Thyroid gland (tissue), 4 donors: ENCODE results near the gene TMEM201. TPM values are rescaled to one million over a fixed set of nuclear protein-coding genes. Genes with fewer than 3 reads are reported as not detected.

Experiments
- DNase-seq, 2 donors: peaks; one replicate each; pipeline ENCODE4 v3.0.0-alpha.2; 2019
- H3K27ac ChIP-seq, 3 donors: fragments of 200-600 bp; sonication (generic); 1 replicate in 2 of 3; 2 replicates in 1 of 3; pipeline ENCODE4 v1.5.1; 2016 to 2019; ENCODE audit warnings: mild to moderate bottlenecking in 1 of 3, moderate library complexity in 1 of 3
- H3K27me3 ChIP-seq: fragments of 200-600 bp; sonication (generic); one replicate; pipeline ENCODE4 v1.5.1; 2019
- H3K36me3 ChIP-seq, 2 donors: fragments of 200-600 bp; sonication (generic); one replicate each; pipeline ENCODE4 v1.5.1; 2016 to 2019
- H3K4me1 ChIP-seq, 2 donors: fragments of 200-600 bp; sonication (generic); one replicate each; pipeline ENCODE4 v1.5.1; 2017 to 2019
- H3K4me3 ChIP-seq, 3 donors: fragments of 200-600 bp; sonication (generic); replicated peaks in 1 of 3; 1 replicate in 2 of 3; 2 replicates in 1 of 3; pipeline ENCODE4 v1.5.1; 2016; ENCODE audit warnings: mild to moderate bottlenecking in 1 of 3
- H3K9me3 ChIP-seq: fragments of 200-600 bp; sonication (generic); one replicate; pipeline ENCODE4 v1.5.1; 2017
- CTCF ChIP-seq, 6 experiments: fragments of 200-600 bp in 3 of 6; fragments of 450-650 bp in 3 of 6; sonication (generic) in 3 of 6; IDR thresholded peaks; one replicate each; pipeline ENCODE4 v1.5.1; 2016 to 2019; ENCODE audit warnings: antibody characterized with exemption in 6 of 6, mild to moderate bottlenecking in 2 of 6, inconsistent platforms in 1 of 6, moderate library complexity in 1 of 6
- POLR2A ChIP-seq, 2 donors: fragments of 450-650 bp; IDR thresholded peaks; one replicate each; pipeline ENCODE4 v1.6.1; 2017; ENCODE audit warnings: antibody characterized with exemption in 2 of 2, mild to moderate bottlenecking in 2 of 2, moderate library complexity in 1 of 2
- WGBS, 2 donors: methylation state at CpG; one replicate each; pipeline ENCODE4 v1.1.5; 2017; 5-methylcytosine and 5-hydroxymethylcytosine counted together
- intact Hi-C: fragments of 100-400 bp; cut with DNase I; formaldehyde crosslinking; loops from one replicate; pipeline ENCODE4 v1.15.1; 2023
- total RNA-seq, 4 donors: library from RNA; depleted of rRNA; stranded (reverse); fragments of >200 nt; gene quantifications; one replicate each; pipeline ENCODE4 v1.2.3, GENCODE V29; 2016

TMEM201 gene
- total RNA-seq, 4 donors from 2014 or later = 3.0 to 11.3 (median 8.5) TPM

DNA sequence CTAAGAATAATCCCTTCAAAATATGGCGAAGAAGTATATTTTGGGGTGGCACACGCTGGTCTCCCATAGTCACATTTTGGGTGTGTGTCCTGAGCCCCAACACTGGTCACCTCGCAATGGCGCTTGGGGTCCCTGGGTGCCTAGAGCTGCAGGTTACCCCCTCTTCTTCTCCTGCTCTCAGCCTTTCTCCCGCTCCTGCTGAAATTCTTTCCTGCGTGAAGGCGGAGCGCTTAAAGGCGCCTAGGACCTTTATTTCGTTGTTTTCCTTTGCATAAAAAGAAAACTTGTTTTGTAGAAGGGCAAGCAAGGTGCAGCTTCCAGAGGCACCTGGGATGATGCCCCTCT lies 62.5 kb downstream of the TMEM201 start:
- H3K27me3 ChIP-seq = no peaks in the 10 kb centered on the region
- TF ChIP-seq POLR2A (IDR thresholded peaks at IDR 0.05) = no peak
- peak overlapping the region in 1 of 3 donors; percentile 38 for H3K4me3 ChIP-seq
- 24 to 28% methylated on average over 10 of the region's 10 CpGs for WGBS, 2 donors
- H3K27ac ChIP-seq = no peak overlapping the region
- H3K4me1 ChIP-seq = peaks cover 4 to 16% of the 10 kb centered on the region in 2 donors
- no peak for DNase-seq
- intact Hi-C loops = no loop called here
- no peaks in the 10 kb centered on the region for H3K9me3 ChIP-seq
- no peaks in the 10 kb centered on the region for H3K36me3 ChIP-seq

GRCh38 chr1:9651565-9652378 lies 63.1 kb downstream of the TMEM201 start, which contains the start of gene PIK3CD:
Gene PIK3CD (plus strand): TSS chr1:9651731. CDS start chr1:9710456, 58,725 bp downstream.
- no peaks in the 10 kb centered on the region for H3K27me3 ChIP-seq
- DNase-seq = peak in 1 of 2 donors; percentile 35

DNA sequence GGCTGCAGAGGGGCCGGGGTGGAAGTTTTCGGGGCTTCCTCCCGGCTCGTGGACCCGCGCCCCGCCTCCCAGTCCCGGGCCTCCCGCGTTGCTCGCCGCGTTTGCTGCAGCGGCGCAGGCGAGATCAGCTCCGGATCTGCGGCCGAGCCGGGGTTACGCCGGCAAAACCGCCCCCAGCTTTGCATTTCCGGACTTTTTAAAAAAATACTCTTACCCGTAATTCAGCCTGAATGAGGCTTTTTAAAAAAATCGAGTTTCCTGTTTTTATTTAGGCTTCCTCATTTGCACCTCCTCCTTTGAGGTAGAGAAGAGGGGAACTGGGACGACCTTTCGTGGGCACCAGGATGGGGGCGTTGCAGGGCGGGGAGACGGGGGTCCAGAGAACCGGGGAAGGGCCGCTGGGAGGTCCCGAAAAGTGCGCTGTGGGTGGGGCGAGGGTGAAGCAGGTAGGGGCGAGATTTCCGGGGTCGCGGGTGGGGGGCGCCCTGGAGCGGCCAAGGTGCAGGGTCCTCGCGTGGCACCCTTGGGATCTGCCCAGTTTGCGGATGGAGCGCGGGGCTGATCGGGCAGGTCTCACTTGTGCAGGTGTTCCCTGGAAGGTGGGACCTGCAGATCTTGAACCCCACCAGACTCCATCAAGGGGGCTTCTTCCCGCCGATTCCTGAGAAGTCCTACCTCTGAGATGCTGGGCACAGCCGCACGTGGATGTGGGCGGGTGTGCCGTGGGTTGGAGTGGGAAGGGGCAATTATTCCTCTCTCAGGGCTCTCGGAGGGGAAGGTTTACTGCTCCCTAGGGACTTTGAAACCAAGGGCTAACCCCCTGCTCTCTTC lies 63.9 kb downstream of the TMEM201 start:
- no peak for TF ChIP-seq POLR2A (IDR thresholded peaks at IDR 0.05)
- no peak for TF ChIP-seq CTCF (IDR thresholded peaks at IDR 0.05)
- Histone ChIP-seq H3K9me3 (no peaks in the 10 kb centered on the region), H3K36me3 (no peaks in the 10 kb centered on the region), H3K4me3 (peak overlapping the region in 1 of 3 donors; percentile 38), H3K4me1 (peaks cover 4 to 16% of the 10 kb centered on the region in 2 donors), H3K27ac (no peak overlapping the region), H3K27me3 (no peaks in the 10 kb centered on the region)
- 8 to 9% methylated on average over 35 to 48 of the region's 55 CpGs for WGBS, 2 donors
- intact Hi-C loops = no loop called here
- DNase-seq = no peak

More at GRCh38 chr1:9651565-9652378, 63.1 kb downstream of the TMEM201 start, which contains the start of gene PIK3CD:
- no peaks in the 10 kb centered on the region for H3K9me3 ChIP-seq
- intact Hi-C loops = no loop called here
- 0 to 1% methylated on average over 31 to 33 of the region's 94 CpGs for WGBS, 2 donors
- no peak for TF ChIP-seq POLR2A (IDR thresholded peaks at IDR 0.05)
- TF ChIP-seq CTCF (IDR thresholded peaks at IDR 0.05) = no peak
- H3K4me3 ChIP-seq = peak within 1 kb of the TSS in 2 of 3 donors; percentile 9 to 38
- H3K36me3 ChIP-seq = no peaks in the 10 kb centered on the region
- no peak within 1 kb of the TSS for H3K27ac ChIP-seq
- H3K4me1 ChIP-seq = peaks cover 4 to 16% of the 10 kb centered on the region in 2 donors

GRCh38 chr1:9653210-9653490 lies 64.4 kb downstream of the TMEM201 start:
- Histone ChIP-seq H3K27me3 (no peaks in the 10 kb centered on the region), H3K27ac (no peak overlapping the region), H3K4me1 (peaks cover 4 to 16% of the 10 kb centered on the region in 2 donors), H3K36me3 (no peaks in the 10 kb centered on the region), H3K4me3 (no peak overlapping the region), H3K9me3 (no peaks in the 10 kb centered on the region)
- TF ChIP-seq CTCF (IDR thresholded peaks at IDR 0.05) (no peak), POLR2A (IDR thresholded peaks at IDR 0.05) (no peak)
- intact Hi-C loops = no loop called here
- 52 to 60% methylated on average over 8 to 11 of the region's 11 CpGs for WGBS, 2 donors
- no peak for DNase-seq

- intact Hi-C loops = no loop called here
- no peak for TF ChIP-seq CTCF (IDR thresholded peaks at IDR 0.05)
- no peak for TF ChIP-seq POLR2A (IDR thresholded peaks at IDR 0.05)
- H3K9me3 ChIP-seq = no peaks in the 10 kb centered on the region
- H3K27me3 ChIP-seq = no peaks in the 10 kb centered on the region
- DNase-seq = no peak
- H3K4me3 ChIP-seq = no peak overlapping the region
- WGBS, 2 donors = 57 to 69% methylated on average over 10 of the region's 10 CpGs
- H3K4me1 ChIP-seq = peaks cover 4 to 16% of the 10 kb centered on the region in 2 donors
- H3K27ac ChIP-seq = no peak overlapping the region
- no peaks in the 10 kb centered on the region for H3K36me3 ChIP-seq
Measured at GRCh38 chr1:9653491-9654050, 64.9 kb downstream of the TMEM201 start.
